Neural cell (in vitro differentiated cells): Measurements from ENCODE around the gene VPREB3. TPM values are rescaled to one million over a fixed set of nuclear protein-coding genes. Genes with fewer than 3 reads are reported as not detected.
A peak's percentile ranks its signal among the peaks of the same experiment; 100 is the strongest.

Experiments
- H2AFZ ChIP-seq: fragments of 200-600, 300-800 bp; sonication (generic), shearing (Covaris generic); 2 replicates; pipeline ENCODE4 v1.6.0; 2014; ENCODE audit warnings: low read depth, mild to moderate bottlenecking, antibody characterized with exemption, low read length, moderate library complexity
- H3F3A ChIP-seq: fragments of 200-600 bp; shearing (Covaris generic); 2 replicates; pipeline ENCODE4 v1.6.1; 2016; ENCODE audit warnings: mild to moderate bottlenecking, moderate library complexity, mixed read lengths, antibody characterized with exemption, low read length; ENCODE audit not compliant: insufficient read depth, poor library complexity, severe bottlenecking
- H3K27ac ChIP-seq: fragments of 200-600, 300-800 bp; sonication (generic), shearing (Covaris generic); 2 replicates; pipeline ENCODE4 v1.5.1; 2014; ENCODE audit warnings: mild to moderate bottlenecking, low read length, moderate library complexity
- H3K27me3 ChIP-seq: fragments of 300-800, 200-600 bp; sonication (generic), shearing (Covaris generic); 2 replicates; pipeline ENCODE4 v1.6.0; 2014; ENCODE audit warnings: mild to moderate bottlenecking, low read depth, low read length, moderate library complexity; ENCODE audit not compliant: insufficient read depth
- H3K36me3 ChIP-seq: fragments of 300-800, 200-600 bp; sonication (generic), shearing (Covaris generic); 2 replicates; pipeline ENCODE4 v1.5.1; 2014; ENCODE audit warnings: mild to moderate bottlenecking, antibody characterized with exemption, low read length, moderate library complexity; ENCODE audit not compliant: insufficient read depth
- H3K4me2 ChIP-seq: fragments of 300-800, 200-600 bp; sonication (generic), shearing (Covaris generic); 2 replicates; pipeline ENCODE4 v1.6.0; 2014; ENCODE audit warnings: mild to moderate bottlenecking, low read length
- H3K4me3 ChIP-seq: fragments of 300-800, 200-600 bp; sonication (generic), shearing (Covaris generic); 2 replicates; pipeline ENCODE4 v1.5.1; 2014; ENCODE audit warnings: mild to moderate bottlenecking, low read length, moderate library complexity
- H3K79me2 ChIP-seq: fragments of 200-600 bp; shearing (Covaris generic); replicated peaks from 2 replicates; pipeline ENCODE4 v1.6.0; 2014; ENCODE audit warnings: mild to moderate bottlenecking, low read length, moderate library complexity; ENCODE audit not compliant: insufficient read depth
- H3K9ac ChIP-seq: fragments of 300-800, 200-600 bp; sonication (generic), shearing (Covaris generic); 2 replicates; pipeline ENCODE4 v1.6.1; 2016; ENCODE audit warnings: mild to moderate bottlenecking, low read length, mixed read lengths
- H3K9me2 ChIP-seq: fragments of 200-600 bp; shearing (Covaris generic); 2 replicates; pipeline ENCODE4 v1.6.1; 2016; ENCODE audit warnings: mild to moderate bottlenecking, low read length, mixed read lengths; ENCODE audit not compliant: insufficient read depth
- H3K9me3 ChIP-seq: fragments of 200-600, 300-800 bp; sonication (generic), shearing (Covaris generic); 2 replicates; pipeline ENCODE4 v1.6.1; 2016; ENCODE audit warnings: mild to moderate bottlenecking, mixed run types, low read length, moderate library complexity, mixed read lengths
- H4K20me1 ChIP-seq: fragments of 200-600 bp; shearing (Covaris generic); 2 replicates; pipeline ENCODE4 v1.6.1; 2016; ENCODE audit warnings: mild to moderate bottlenecking, mixed run types; ENCODE audit not compliant: insufficient read depth
- CTCF ChIP-seq: fragments of 450-650 bp; IDR thresholded peaks from 2 replicates; pipeline ENCODE4 v1.5.1; 2014; ENCODE audit warnings: antibody characterized with exemption, mild to moderate bottlenecking, moderate library complexity; ENCODE audit not compliant: poor library complexity, severe bottlenecking
- EP300 ChIP-seq: fragments of 450-650 bp; conservative IDR thresholded peaks from 2 replicates; pipeline ENCODE4 v1.6.1; 2014; ENCODE audit warnings: antibody characterized with exemption, mild to moderate bottlenecking, moderate library complexity; ENCODE audit not compliant: poor library complexity, severe bottlenecking
- EZH2 ChIP-seq: fragments of 200-600, 300-800 bp; shearing (Covaris generic), sonication (generic); IDR thresholded peaks from 2 replicates; pipeline ENCODE4 v1.6.1; 2014; ENCODE audit warnings: antibody characterized with exemption, low read length, borderline replicate concordance, mild to moderate bottlenecking; ENCODE audit not compliant: insufficient read depth, poor library complexity, severe bottlenecking
- MXI1 ChIP-seq: fragments of 450-650 bp; conservative IDR thresholded peaks from 2 replicates; pipeline ENCODE4 v1.6.1; 2014; ENCODE audit warnings: antibody characterized with exemption, mild to moderate bottlenecking; ENCODE audit not compliant: poor library complexity, severe bottlenecking
- RAD21 ChIP-seq: fragments of 450-650 bp; conservative IDR thresholded peaks from 2 replicates; pipeline ENCODE4 v1.6.1; 2014; ENCODE audit warnings: antibody characterized with exemption, mild to moderate bottlenecking, moderate library complexity
- REST ChIP-seq: IDR thresholded peaks from 2 replicates; pipeline ENCODE4 v1.6.1; 2012; ENCODE audit warnings: borderline replicate concordance
- SMC3 ChIP-seq: fragments of 450-650 bp; conservative IDR thresholded peaks from 2 replicates; pipeline ENCODE4 v1.6.1; 2014; ENCODE audit warnings: antibody characterized with exemption, mild to moderate bottlenecking, moderate library complexity; ENCODE audit not compliant: poor library complexity
- TAF1 ChIP-seq: IDR thresholded peaks from 2 replicates; pipeline ENCODE4 v1.6.1; 2012; ENCODE audit warnings: low read depth
- polyA plus RNA-seq: library from polyadenylated mRNA; depleted of rRNA; stranded (reverse); fragments of >200 nt; gene quantifications from 2 replicates; pipeline ENCODE4 v1.2.3, GENCODE V29; 2014

VPREB3 gene
- polyA plus RNA-seq, 1 donor from 2014 or later, result not detected

GRCh38 chr22:23767303-23767672 lies 13.1 kb upstream of the VPREB3 start:
- Histone ChIP-seq H4K20me1 (no peaks in the 10 kb centered on the region), H3K4me3 (peak overlapping the region; percentile 73), H3K9me3 (no peaks in the 10 kb centered on the region), H3K27ac (no peak overlapping the region), H3K4me2 (no peak overlapping the region), H2AFZ (peak overlapping the region; percentile 87), H3K9ac (peak overlapping the region; percentile 73), H3K79me2 (no peaks in the 10 kb centered on the region), H3K27me3 (no peaks in the 10 kb centered on the region), H3F3A (no peaks in the 10 kb centered on the region), H3K36me3 (no peaks in the 10 kb centered on the region), H3K9me2 (no peaks in the 10 kb centered on the region)
- TF ChIP-seq REST, result no peak
- no peak for TF ChIP-seq RAD21
- TF ChIP-seq TAF1, result no peak
- no peak for TF ChIP-seq SMC3
- TF ChIP-seq EZH2, result no peak
- no peak for TF ChIP-seq EP300
- TF ChIP-seq MXI1, result no peak

- no peak overlapping the region for H3K27ac ChIP-seq
- no peak overlapping the region for H3K4me2 ChIP-seq
- H2AFZ ChIP-seq, result no peak overlapping the region
- H3K9me2 ChIP-seq, result no peaks in the 10 kb centered on the region
- no peak overlapping the region for H3K4me3 ChIP-seq
- H3K36me3 ChIP-seq, result no peaks in the 10 kb centered on the region
- no peaks in the 10 kb centered on the region for H3F3A ChIP-seq
- H3K9ac ChIP-seq, result no peak overlapping the region
- H3K79me2 ChIP-seq, result no peaks in the 10 kb centered on the region
- H3K9me3 ChIP-seq, result no peaks in the 10 kb centered on the region
- no peaks in the 10 kb centered on the region for H3K27me3 ChIP-seq
- H4K20me1 ChIP-seq, result no peaks in the 10 kb centered on the region
- TF ChIP-seq CTCF, result no peak
- TF ChIP-seq EP300, result no peak
These were observed 11.0 kb upstream of the VPREB3 start for GRCh38 chr22:23764899-23765881.
